ENCODE measurements around the gene EMC6. TPM values are rescaled to one million over a fixed set of nuclear protein-coding genes. Genes with fewer than 3 reads are reported as not detected.

EMC6 gene
- total and polyA plus RNA-seq, 2 of the 13 experiments (the other 11 are each of a cell fraction or from before 2014, with no cell fraction given): 45.1 to 47.7 TPM

DNA sequence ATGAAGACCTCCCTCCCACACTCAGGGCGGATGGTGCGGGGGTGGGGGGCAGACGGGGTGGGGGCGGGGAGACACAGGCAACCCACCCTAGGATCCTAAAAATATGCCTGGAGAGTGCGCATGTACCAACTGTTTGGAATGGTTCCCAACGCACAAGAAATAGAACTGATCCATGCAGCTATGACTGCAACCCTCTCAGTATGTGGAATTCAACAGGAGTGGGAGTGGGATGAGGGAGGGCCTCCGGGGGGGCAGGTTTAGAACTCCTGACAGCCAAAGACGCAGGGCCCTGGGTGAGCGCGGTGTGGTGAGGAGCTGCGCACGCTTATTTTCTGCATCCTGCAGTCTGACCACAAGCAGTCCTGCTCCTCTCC, 28.5 kb downstream of the EMC6 start:
- no peak for ATAC-seq
- FAIRE-seq: no peak
- in situ Hi-C loops (cut with HindIII; ENCODE audit: extremely low pct_ligation_motif_present, low pct_unique_long_range_greater_than_20kb): no loop called here
- no TSS peak for BruUV-seq (replicated peaks)
- no peak for DNase-seq (ENCODE audit: low spot score)
- ChIA-PET CTCF (ENCODE audit: low intra/inter-chr PET ratio, low total read pairs) (no interaction called here), POLR2A (no interaction called here)
- peaks cover 17% of the 10 kb centered on the region for H3K4me1 ChIP-seq (ENCODE audit: insufficient read depth, low read length)
- no peak overlapping the region for H3K9ac ChIP-seq (ENCODE audit: insufficient read depth, low read depth, low read length)
- no peak overlapping the region for H3K27ac ChIP-seq (ENCODE audit: extremely low read length, insufficient read depth, low read length)
- no peaks in the 10 kb centered on the region for H4K20me1 ChIP-seq (ENCODE audit: insufficient read depth, low read length)
- intact Hi-C loops (cut with micrococcal nuclease; ENCODE audit: unreplicated experiment): no loop called here
- H3K4me3 ChIP-seq (replicated peaks in 1 of 3; ENCODE audit: insufficient read depth in 1 of 3, low read depth in 2 of 3, low read length in 3 of 3): no peak overlapping the region
- H2AFZ ChIP-seq (ENCODE audit: low read length): no peak overlapping the region
- WGBS (ENCODE audit: low lambda C conversion rate): 59% methylated on average over 12 of the region's 12 CpGs
- peaks cover 12% of the 10 kb centered on the region for H3K9me3 ChIP-seq (ENCODE audit: low read length)
- H3K27me3 ChIP-seq (ENCODE audit: control insufficient read depth in 1 of 2, insufficient read depth in 2 of 2, low read length in 2 of 2): peaks cover 0 to 35% of the 10 kb centered on the region in 2 experiments; a peak in 2 of 5 replicates
- TF ChIP-seq, protein P1, sequence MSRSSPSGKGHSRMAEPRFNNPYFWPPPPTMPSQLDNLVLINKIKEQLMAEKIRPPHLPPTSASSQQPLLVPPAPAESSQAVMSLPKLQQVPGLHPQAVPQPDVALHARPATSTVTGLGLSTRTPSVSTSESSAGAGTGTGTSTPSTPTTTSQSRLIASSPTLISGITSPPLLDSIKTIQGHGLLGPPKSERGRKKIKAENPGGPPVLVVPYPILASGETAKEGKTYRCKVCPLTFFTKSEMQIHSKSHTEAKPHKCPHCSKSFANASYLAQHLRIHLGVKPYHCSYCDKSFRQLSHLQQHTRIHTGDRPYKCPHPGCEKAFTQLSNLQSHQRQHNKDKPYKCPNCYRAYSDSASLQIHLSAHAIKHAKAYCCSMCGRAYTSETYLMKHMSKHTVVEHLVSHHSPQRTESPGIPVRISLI (CRISPR knock-in tag; IDR thresholded peaks at IDR 0.05; ENCODE audit: borderline replicate concordance): no peak
- TF ChIP-seq, protein P2, sequence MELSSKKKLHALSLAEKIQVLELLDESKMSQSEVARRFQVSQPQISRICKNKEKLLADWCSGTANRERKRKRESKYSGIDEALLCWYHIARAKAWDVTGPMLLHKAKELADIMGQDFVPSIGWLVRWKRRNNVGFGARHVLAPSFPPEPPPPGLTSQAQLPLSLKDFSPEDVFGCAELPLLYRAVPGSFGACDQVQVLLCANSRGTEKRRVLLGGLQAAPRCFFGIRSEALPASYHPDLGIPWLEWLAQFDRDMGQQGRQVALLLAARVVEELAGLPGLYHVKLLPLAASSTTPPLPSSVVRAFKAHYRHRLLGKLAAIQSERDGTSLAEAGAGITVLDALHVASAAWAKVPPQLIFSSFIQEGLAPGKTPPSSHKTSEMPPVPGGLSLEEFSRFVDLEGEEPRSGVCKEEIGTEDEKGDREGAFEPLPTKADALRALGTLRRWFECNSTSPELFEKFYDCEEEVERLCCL (CRISPR knock-in tag; IDR thresholded peaks at IDR 0.05; ENCODE audit: borderline replicate concordance): no peak
- TF ChIP-seq MAFK (conservative IDR thresholded peaks at IDR 0.05 in 1 of 2, IDR thresholded peaks at IDR 0.05 in 1 of 2; ENCODE audit: low read length in 2 of 2) (no peak), ZNF264 (CRISPR knock-in tag; IDR thresholded peaks at IDR 0.05) (no peak), TEAD3 (CRISPR knock-in tag; optimal IDR thresholded peaks at IDR 0.05; ENCODE audit: borderline replicate concordance) (no peak), ZNF768 (CRISPR knock-in tag; IDR thresholded peaks at IDR 0.05) (no peak), SNRNP70 (IDR thresholded peaks at IDR 0.05; ENCODE audit: low read depth, low read length) (no peak), ZNF230 (CRISPR knock-in tag; IDR thresholded peaks at IDR 0.05) (no peak), PCBP2 (optimal IDR thresholded peaks at IDR 0.05; ENCODE audit: low read depth, low read length, poor library complexity, severe bottlenecking) (no peak)
- TF ChIP-seq, protein P3, sequence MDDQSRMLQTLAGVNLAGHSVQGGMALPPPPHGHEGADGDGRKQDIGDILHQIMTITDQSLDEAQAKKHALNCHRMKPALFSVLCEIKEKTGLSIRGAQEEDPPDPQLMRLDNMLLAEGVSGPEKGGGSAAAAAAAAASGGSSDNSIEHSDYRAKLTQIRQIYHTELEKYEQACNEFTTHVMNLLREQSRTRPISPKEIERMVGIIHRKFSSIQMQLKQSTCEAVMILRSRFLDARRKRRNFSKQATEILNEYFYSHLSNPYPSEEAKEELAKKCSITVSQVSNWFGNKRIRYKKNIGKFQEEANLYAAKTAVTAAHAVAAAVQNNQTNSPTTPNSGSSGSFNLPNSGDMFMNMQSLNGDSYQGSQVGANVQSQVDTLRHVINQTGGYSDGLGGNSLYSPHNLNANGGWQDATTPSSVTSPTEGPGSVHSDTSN (CRISPR knock-in tag; IDR thresholded peaks at IDR 0.05; ENCODE audit: borderline replicate concordance): no peak
- TF ChIP-seq, protein P4, sequence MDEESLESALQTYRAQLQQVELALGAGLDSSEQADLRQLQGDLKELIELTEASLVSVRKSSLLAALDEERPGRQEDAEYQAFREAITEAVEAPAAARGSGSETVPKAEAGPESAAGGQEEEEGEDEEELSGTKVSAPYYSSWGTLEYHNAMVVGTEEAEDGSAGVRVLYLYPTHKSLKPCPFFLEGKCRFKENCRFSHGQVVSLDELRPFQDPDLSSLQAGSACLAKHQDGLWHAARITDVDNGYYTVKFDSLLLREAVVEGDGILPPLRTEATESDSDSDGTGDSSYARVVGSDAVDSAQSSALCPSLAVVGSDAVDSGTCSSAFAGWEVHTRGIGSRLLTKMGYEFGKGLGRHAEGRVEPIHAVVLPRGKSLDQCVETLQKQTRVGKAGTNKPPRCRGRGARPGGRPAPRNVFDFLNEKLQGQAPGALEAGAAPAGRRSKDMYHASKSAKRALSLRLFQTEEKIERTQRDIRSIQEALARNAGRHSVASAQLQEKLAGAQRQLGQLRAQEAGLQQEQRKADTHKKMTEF (CRISPR knock-in tag; IDR thresholded peaks at IDR 0.05): no peak
- no peak overlapping the region for H3K4me2 ChIP-seq (ENCODE audit: low read depth, low read length)
- H3K79me2 ChIP-seq (ENCODE audit: insufficient read depth, low read length): no peaks in the 10 kb centered on the region
- H3K36me3 ChIP-seq (replicated peaks in 1 of 2; ENCODE audit: control insufficient read depth in 1 of 2, insufficient read depth in 2 of 2, low read length in 2 of 2): no peaks in the 10 kb centered on the region

Data from HepG2 (cell line).